Measurements from ENCODE around the gene HOXB6. TPM values are rescaled to one million over a fixed set of nuclear protein-coding genes. Genes with fewer than 3 reads are reported as not detected.

Gene HOXB6
- total RNA-seq, 1 donor from 2014 or later: 11.5 TPM

- H3K27me3 Mint-ChIP-seq (ENCODE audit: low read depth): peaks cover 100% of the 10 kb centered on the region
- H3K36me3 Mint-ChIP-seq (ENCODE audit: low read depth): peaks cover 17% of the 10 kb centered on the region
- peak within 1 kb of the TSS; percentile 53 for H3K27ac Mint-ChIP-seq (ENCODE audit: unreplicated experiment)
- peak within 1 kb of the TSS; percentile 91 for H3K4me3 Mint-ChIP-seq
- DNase-seq (ENCODE audit: low read depth, low spot score): no peak
- H3K9me3 Mint-ChIP-seq: no peaks in the 10 kb centered on the region
- peaks cover 28% of the 10 kb centered on the region for H3K4me1 Mint-ChIP-seq
- no peak for TF ChIP-seq CTCF (conservative IDR thresholded peaks at IDR 0.05)
These were observed 5.8 kb upstream of the HOXB6 start, which contains the start of gene HOXB7 for GRCh38 chr17:48610282-48611211. Gene HOXB7 (minus strand): TSS chr17:48611017. CDS start chr17:48610918, 99 bp downstream.

- TF ChIP-seq CTCF (conservative IDR thresholded peaks at IDR 0.05): no peak
- Mint-ChIP-seq H3K4me1 (peaks cover 28% of the 10 kb centered on the region), H3K9me3 (no peaks in the 10 kb centered on the region), H3K4me3 (peak overlapping the region; percentile 82), H3K36me3 (ENCODE audit: low read depth) (peaks cover 18% of the 10 kb centered on the region), H3K27me3 (ENCODE audit: low read depth) (peaks cover 100% of the 10 kb centered on the region), H3K27ac (ENCODE audit: unreplicated experiment) (no peak overlapping the region)
- no peak for DNase-seq (ENCODE audit: low read depth, low spot score)
These were observed 5.0 kb upstream of the HOXB6 start for GRCh38 chr17:48609759-48610281.

GRCh38 chr17:48609033-48609432 lies 4.2 kb upstream of the HOXB6 start:
- no peak for DNase-seq (ENCODE audit: low read depth, low spot score)
- H3K27ac Mint-ChIP-seq (ENCODE audit: unreplicated experiment): no peak overlapping the region
- peaks cover 100% of the 10 kb centered on the region for H3K27me3 Mint-ChIP-seq (ENCODE audit: low read depth)
- H3K4me1 Mint-ChIP-seq: peaks cover 28% of the 10 kb centered on the region
- H3K36me3 Mint-ChIP-seq (ENCODE audit: low read depth): peaks cover 20% of the 10 kb centered on the region
- H3K9me3 Mint-ChIP-seq: no peaks in the 10 kb centered on the region
- peak overlapping the region; percentile 82 for H3K4me3 Mint-ChIP-seq
- TF ChIP-seq CTCF (conservative IDR thresholded peaks at IDR 0.05): no peak

- DNase-seq (ENCODE audit: low read depth, low spot score): no peak
- TF ChIP-seq CTCF (conservative IDR thresholded peaks at IDR 0.05): no peak
- H3K4me1 Mint-ChIP-seq: peaks cover 28% of the 10 kb centered on the region
- H3K27me3 Mint-ChIP-seq (ENCODE audit: low read depth): peaks cover 100% of the 10 kb centered on the region
- H3K36me3 Mint-ChIP-seq (ENCODE audit: low read depth): peaks cover 17% of the 10 kb centered on the region
- no peak overlapping the region for H3K27ac Mint-ChIP-seq (ENCODE audit: unreplicated experiment)
- H3K4me3 Mint-ChIP-seq: peak overlapping the region; percentile 82
- H3K9me3 Mint-ChIP-seq: no peaks in the 10 kb centered on the region
These were observed 3.7 kb upstream of the HOXB6 start for GRCh38 chr17:48608494-48608834.

GRCh38 chr17:48606892-48607614 lies 2.3 kb upstream of the HOXB6 start:
- peaks cover 18% of the 10 kb centered on the region for H3K4me1 Mint-ChIP-seq
- TF ChIP-seq CTCF (conservative IDR thresholded peaks at IDR 0.05): no peak
- H3K4me3 Mint-ChIP-seq: peak overlapping the region; percentile 81
- peaks cover 100% of the 10 kb centered on the region for H3K27me3 Mint-ChIP-seq (ENCODE audit: low read depth)
- H3K9me3 Mint-ChIP-seq: no peaks in the 10 kb centered on the region
- DNase-seq (ENCODE audit: low read depth, low spot score): no peak
- peak overlapping the region; percentile 73 for H3K27ac Mint-ChIP-seq (ENCODE audit: unreplicated experiment)
- H3K36me3 Mint-ChIP-seq (ENCODE audit: low read depth): peaks cover 10% of the 10 kb centered on the region
